Measurements from ENCODE around the gene FAM107B.

GRCh38 chr10:14560791-14561765 is 213.6 kb downstream of the FAM107B start:
- no peak for TF ChIP-seq POLR2A (IDR thresholded peaks at IDR 0.05)
- TF ChIP-seq CTCF (IDR thresholded peaks at IDR 0.05), result no peak

Measured in gastroesophageal sphincter (tissue), 3 donors.